Measurements from ENCODE around the gene PRXL2B.

The PRXL2B gene

DNA sequence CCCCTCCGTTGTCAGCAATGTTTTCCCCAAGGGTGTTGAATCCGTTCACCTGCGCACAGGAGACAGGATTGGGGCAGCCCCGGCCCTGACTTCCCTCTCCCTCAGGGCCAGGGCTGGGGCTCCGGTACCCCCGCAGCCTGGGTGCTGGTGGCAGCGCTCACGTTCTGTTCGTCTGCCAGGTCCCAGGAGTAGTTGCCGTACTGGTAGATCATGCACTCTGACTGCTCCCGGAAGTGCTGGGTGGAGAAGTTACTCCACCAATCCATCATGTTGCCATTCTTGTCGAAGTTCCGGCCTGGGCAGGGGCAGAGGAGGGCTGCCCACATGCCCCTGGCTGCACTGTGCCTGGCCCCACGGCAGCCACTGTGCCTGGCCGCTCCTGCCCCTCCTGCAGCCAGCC, 6.1 kb downstream of the PRXL2B start:
- H3K9ac ChIP-seq (ENCODE audit: low read depth, low read length): no peak overlapping the region
- no peaks in the 10 kb centered on the region for H3K9me3 ChIP-seq (ENCODE audit: insufficient read depth, low read depth, low read length)
- H3K36me3 ChIP-seq (ENCODE audit: insufficient read depth, low read depth, low read length): no peaks in the 10 kb centered on the region
- H3K27me3 ChIP-seq (ENCODE audit: insufficient read depth, low read length): no peaks in the 10 kb centered on the region
- H3K4me3 ChIP-seq (ENCODE audit: low read length): no peak overlapping the region
- H3K4me1 ChIP-seq (ENCODE audit: insufficient read depth, low read length): no peaks in the 10 kb centered on the region
- no peak overlapping the region for H3K27ac ChIP-seq (ENCODE audit: low read length)

DNA sequence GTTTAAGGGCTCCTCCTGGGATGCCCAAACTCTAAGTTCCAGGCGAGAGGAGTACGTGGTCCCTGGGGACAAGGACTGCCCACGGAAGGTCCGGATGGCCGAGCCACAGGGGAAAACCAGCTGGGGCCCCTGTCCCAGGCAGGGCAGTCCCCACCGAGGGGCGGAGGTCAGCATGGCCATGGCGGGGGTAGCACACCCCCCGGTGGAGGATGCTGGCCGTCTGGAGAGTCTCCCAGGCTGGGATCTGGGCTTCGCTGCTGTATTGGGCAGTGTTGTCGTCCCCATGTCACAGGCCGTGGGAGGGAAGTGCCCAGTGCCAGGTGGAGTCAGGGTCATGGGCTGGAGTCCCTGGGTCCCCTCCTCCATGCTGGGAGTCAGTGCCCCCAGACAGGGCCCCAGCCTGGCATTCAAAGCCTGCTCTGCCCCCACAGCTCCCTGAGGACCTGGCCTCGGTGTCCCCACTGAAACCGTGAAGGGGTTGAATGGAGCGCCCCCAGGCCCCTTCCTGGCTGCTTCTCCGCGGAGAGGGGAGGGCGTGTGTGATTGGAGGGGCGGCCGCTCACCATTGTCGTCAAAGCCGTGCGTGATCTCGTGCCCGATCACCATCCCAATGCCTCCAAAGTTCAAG, 6.8 kb downstream of the PRXL2B start:
- H3K36me3 ChIP-seq (ENCODE audit: insufficient read depth, low read depth, low read length): no peaks in the 10 kb centered on the region
- no peaks in the 10 kb centered on the region for H3K27me3 ChIP-seq (ENCODE audit: insufficient read depth, low read length)
- H3K9me3 ChIP-seq (ENCODE audit: insufficient read depth, low read depth, low read length): no peaks in the 10 kb centered on the region
- no peaks in the 10 kb centered on the region for H3K4me1 ChIP-seq (ENCODE audit: insufficient read depth, low read length)
- H3K27ac ChIP-seq (ENCODE audit: low read length): no peak overlapping the region
- no peak overlapping the region for H3K9ac ChIP-seq (ENCODE audit: low read depth, low read length)
- H3K4me3 ChIP-seq (ENCODE audit: low read length): no peak overlapping the region

DNA sequence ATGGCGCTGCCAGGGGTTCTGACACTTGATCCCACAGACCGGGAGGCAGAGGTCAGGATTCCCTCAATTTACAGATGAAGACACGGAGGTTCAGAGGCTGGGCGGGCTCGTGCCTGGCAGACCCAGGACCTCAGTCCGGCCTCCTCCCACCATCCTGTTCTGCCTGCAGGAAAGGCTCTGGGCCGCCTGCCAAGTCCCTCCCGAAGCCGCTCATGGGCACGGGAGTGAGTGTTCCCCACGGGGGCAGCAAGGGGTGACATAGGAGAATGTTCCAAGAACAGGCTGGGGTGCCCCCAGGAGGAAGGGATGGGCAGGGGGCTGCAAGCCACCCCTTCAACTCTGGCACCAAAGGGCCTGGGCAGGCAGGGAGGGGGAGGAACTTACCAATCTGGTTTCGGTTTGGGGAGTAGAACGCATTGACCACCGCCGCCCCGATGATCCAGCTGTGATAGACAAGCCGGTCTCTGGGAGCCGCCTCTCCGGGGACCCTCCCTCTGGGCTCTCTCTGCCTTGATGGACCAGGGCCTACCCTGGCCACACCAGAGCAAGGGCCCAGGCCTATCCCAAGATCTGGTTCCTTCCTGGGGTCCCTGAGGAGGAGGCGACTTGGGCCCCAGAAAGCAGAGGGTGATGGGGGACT, 7.5 kb downstream of the PRXL2B start:
- no peak overlapping the region for H3K27ac ChIP-seq (ENCODE audit: low read length)
- H3K4me1 ChIP-seq (ENCODE audit: insufficient read depth, low read length): no peaks in the 10 kb centered on the region
- no peaks in the 10 kb centered on the region for H3K27me3 ChIP-seq (ENCODE audit: insufficient read depth, low read length)
- H3K36me3 ChIP-seq (ENCODE audit: insufficient read depth, low read depth, low read length): no peaks in the 10 kb centered on the region
- H3K9ac ChIP-seq (ENCODE audit: low read depth, low read length): no peak overlapping the region
- no peak overlapping the region for H3K4me3 ChIP-seq (ENCODE audit: low read length)
- no peaks in the 10 kb centered on the region for H3K9me3 ChIP-seq (ENCODE audit: insufficient read depth, low read depth, low read length)

DNA sequence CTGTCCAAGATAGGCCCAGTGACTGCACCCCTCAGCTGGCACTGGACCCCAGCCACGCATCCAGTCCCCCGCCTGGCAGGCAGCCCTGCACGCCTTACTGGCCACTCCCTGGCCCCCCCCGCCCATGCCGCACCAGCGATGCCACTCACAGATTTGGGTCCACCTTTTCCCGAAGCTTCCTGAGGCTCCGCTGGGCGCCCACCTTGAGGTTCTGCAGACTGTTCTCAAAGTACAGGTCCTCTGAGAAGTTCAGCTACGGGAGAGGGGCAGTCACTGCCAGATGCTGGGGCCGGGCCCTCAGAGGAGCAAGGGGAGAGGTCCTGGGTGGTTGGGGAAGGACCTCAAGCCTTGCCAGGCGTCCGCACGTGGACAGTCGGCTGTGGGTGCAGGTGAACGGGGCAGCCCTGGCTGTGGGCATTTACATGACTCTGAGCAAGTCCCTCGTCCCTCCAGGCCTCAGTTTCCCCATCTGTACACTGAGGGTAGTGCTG, 8.1 kb downstream of the PRXL2B start:
- no peaks in the 10 kb centered on the region for H3K9me3 ChIP-seq (ENCODE audit: insufficient read depth, low read depth, low read length)
- no peak overlapping the region for H3K27ac ChIP-seq (ENCODE audit: low read length)
- no peaks in the 10 kb centered on the region for H3K36me3 ChIP-seq (ENCODE audit: insufficient read depth, low read depth, low read length)
- no peaks in the 10 kb centered on the region for H3K4me1 ChIP-seq (ENCODE audit: insufficient read depth, low read length)
- no peak overlapping the region for H3K4me3 ChIP-seq (ENCODE audit: low read length)
- no peak overlapping the region for H3K9ac ChIP-seq (ENCODE audit: low read depth, low read length)
- H3K27me3 ChIP-seq (ENCODE audit: insufficient read depth, low read length): no peaks in the 10 kb centered on the region

DNA sequence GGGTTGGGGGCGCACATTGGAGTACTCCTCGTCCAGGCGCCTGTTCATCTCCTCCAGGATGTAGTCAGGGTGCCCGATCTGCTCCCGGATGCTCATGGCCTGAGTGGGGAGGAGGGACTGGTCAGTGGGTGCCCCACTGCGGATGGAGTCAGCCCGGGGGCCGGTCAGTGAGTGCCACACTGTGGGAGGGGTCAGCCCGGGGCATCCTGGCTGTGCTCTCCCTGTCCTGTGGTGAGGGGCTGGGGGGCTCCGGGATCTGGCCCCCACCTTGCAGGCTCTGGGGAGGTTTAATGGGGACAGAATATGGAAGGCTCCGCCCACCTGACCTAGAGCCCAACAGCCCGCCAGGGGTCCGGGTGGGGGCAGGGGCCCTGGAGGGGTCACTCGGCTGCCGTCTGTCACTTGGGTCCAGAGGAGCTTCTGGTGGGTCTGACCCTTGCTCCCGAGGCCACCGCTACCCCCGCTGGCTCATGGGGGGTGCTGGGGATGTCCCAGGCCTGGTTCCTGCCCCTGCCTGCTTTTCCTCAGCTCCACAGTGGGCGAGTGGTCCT, 8.8 kb downstream of the PRXL2B start:
- no peak overlapping the region for H3K9ac ChIP-seq (ENCODE audit: low read depth, low read length)
- no peaks in the 10 kb centered on the region for H3K36me3 ChIP-seq (ENCODE audit: insufficient read depth, low read depth, low read length)
- no peak overlapping the region for H3K27ac ChIP-seq (ENCODE audit: low read length)
- no peaks in the 10 kb centered on the region for H3K9me3 ChIP-seq (ENCODE audit: insufficient read depth, low read depth, low read length)
- H3K4me1 ChIP-seq (ENCODE audit: insufficient read depth, low read length): no peaks in the 10 kb centered on the region
- no peaks in the 10 kb centered on the region for H3K27me3 ChIP-seq (ENCODE audit: insufficient read depth, low read length)
- no peak overlapping the region for H3K4me3 ChIP-seq (ENCODE audit: low read length)

DNA sequence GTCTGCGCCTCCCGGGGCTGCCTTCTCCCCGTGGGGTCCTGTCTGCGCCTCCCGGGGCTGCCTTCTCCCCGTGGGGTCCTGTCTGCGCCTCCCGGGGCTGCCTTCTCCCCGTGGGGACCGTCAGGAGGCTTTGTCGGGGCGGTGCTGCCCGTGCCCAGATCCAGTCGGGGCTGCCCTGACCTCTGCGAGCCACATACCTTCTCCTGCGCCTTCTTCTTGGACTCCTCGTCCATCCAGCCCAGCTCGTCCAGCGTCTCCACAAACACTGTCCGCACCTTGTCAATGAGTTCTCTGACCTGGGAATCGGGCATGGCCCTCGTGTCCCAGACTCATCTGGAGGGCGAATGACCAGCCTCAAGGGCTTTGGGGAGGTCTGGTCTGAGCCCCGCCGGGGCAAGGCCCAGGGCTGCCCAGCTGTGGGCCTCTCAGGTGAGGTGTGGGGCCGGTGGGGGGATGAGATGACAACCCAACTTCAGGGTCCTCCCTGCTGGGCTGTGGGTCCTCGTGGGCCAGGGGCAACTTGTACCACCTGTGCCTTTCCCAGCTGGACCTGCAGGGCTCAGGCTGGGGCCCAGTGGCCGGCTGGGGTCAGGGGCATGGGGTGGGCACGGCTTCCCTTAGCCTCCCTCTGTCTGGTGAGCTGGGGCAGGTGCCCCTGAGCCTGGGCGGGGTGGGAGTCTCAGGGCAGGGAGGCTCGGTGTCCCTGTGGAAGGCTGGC, 9.4 kb downstream of the PRXL2B start:
- H3K27ac ChIP-seq (ENCODE audit: low read length): no peak overlapping the region
- no peak overlapping the region for H3K9ac ChIP-seq (ENCODE audit: low read depth, low read length)
- no peaks in the 10 kb centered on the region for H3K27me3 ChIP-seq (ENCODE audit: insufficient read depth, low read length)
- H3K36me3 ChIP-seq (ENCODE audit: insufficient read depth, low read depth, low read length): no peaks in the 10 kb centered on the region
- H3K4me1 ChIP-seq (ENCODE audit: insufficient read depth, low read length): no peaks in the 10 kb centered on the region
- H3K9me3 ChIP-seq (ENCODE audit: insufficient read depth, low read depth, low read length): no peaks in the 10 kb centered on the region
- no peak overlapping the region for H3K4me3 ChIP-seq (ENCODE audit: low read length)

DNA sequence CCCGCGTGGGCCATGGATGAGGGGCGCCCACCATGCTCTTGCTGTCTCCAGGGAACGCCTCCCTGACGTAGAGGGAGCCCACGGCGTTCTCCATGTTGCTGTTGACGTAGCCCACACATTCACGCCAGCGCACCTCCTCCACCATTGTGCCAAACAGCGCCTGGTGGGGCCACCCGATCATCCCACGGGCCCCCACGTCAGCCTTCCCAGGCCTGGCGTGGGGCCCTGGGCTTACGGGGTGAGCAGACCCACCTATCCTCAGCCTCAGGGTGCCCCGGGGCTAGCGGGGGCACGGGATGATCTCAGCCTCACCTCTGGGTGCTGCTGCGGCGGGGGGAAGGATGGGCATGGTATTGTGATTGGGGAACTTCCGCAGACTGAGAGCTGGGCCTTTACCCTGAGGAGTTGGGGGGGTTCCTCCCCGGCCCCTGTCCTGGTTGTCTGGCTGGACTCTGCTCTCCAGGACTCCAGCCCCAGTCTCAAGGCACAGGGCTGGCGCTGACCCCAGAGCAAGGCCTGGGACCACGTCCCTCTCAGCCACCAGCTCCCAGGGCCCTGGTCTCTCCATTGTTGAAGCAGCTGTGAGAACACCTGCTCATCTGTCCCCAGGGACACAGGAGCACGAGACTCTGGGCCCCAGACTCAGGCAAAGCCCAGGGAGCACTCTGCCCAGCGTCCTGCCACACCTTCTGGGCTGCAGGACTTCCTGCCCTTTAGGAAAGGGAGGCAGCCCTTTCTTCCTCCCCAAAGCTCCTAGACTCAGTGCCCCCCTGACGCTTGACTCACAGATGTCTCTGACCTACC, 10.2 kb downstream of the PRXL2B start:
- no peaks in the 10 kb centered on the region for H3K27me3 ChIP-seq (ENCODE audit: insufficient read depth, low read length)
- no peaks in the 10 kb centered on the region for H3K36me3 ChIP-seq (ENCODE audit: insufficient read depth, low read depth, low read length)
- no peak overlapping the region for H3K9ac ChIP-seq (ENCODE audit: low read depth, low read length)
- H3K27ac ChIP-seq (ENCODE audit: low read length): no peak overlapping the region
- H3K4me1 ChIP-seq (ENCODE audit: insufficient read depth, low read length): no peaks in the 10 kb centered on the region
- no peaks in the 10 kb centered on the region for H3K9me3 ChIP-seq (ENCODE audit: insufficient read depth, low read depth, low read length)
- H3K4me3 ChIP-seq (ENCODE audit: low read length): no peak overlapping the region

DNA sequence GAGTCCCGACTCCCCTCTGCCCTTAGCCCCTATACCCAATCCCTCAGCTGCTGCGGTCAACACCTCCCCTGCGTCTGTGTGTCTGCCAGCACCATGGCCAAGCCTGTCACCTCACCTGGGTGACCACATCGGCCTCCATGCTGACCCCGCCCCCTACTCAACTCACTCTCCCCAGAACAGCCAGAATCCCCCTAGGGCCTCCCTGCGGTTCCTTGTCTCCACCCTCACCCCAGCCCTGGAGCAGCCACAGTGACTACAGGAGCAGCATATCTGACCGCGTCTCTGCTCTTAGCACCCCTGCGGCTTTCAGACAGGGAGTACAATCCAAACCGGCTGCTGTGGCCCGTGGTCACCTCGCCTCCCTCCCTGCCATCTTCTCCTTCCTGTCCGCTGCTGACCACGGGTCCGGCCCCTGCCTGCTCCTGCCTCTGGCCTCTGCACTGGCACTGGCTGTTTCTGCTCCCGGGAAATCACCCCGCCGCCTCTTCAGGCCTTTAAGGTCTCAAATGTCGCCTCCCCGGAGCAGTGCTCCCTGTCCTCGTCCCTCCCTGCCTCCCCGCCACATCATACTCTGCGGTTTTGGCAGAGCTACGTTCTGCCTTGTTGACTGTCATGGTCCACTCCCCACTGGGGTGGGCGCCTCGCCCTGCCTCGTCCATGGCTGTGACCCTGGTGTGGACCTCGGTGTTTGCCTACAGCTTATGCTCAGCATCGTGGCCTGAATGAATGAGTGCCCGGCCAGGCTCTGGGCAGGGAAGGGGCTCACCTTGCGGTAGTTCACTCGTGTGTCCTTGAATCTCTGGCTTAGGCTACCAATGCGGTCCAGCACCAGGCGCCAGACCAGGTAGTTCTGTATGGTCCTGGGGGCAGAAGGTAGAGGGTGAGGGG, 11.1 kb downstream of the PRXL2B start:
- Histone ChIP-seq H3K9ac (ENCODE audit: low read depth, low read length) (no peak overlapping the region), H3K4me3 (ENCODE audit: low read length) (no peak overlapping the region), H3K27ac (ENCODE audit: low read length) (no peak overlapping the region), H3K9me3 (ENCODE audit: insufficient read depth, low read depth, low read length) (no peaks in the 10 kb centered on the region), H3K27me3 (ENCODE audit: insufficient read depth, low read length) (no peaks in the 10 kb centered on the region), H3K4me1 (ENCODE audit: insufficient read depth, low read length) (no peaks in the 10 kb centered on the region), H3K36me3 (ENCODE audit: insufficient read depth, low read depth, low read length) (no peaks in the 10 kb centered on the region)

DNA sequence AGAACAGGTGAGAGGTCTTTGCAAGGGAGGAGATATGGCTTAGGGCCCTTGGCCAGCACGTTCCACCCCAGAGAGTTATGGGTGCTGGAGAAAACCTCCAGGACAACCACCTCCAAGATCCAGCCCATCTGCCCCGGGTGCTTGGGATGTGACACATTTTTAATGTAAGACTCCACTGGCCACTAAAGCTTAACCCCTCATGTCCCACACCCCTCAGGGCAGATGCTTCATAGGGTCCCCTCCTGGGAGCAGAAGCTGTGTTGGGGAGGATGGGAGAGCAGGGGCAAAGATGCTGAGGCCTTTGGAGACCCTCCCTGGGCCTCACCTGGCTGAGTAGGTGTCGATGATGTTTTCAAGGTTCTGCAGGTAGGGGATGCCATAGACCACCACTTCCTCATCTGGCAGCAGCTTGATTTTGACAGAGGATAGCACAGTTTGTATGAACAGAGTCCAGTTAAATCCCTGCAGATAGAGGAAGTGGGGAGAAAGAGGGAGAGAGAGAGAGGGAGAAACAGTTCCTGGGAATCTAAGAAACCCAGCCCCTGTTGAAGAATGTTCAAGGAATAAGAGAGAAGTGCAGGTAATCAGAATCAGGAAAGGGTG, 11.9 kb downstream of the PRXL2B start:
- H3K4me3 ChIP-seq (ENCODE audit: low read length): no peak overlapping the region
- H3K27ac ChIP-seq (ENCODE audit: low read length): no peak overlapping the region
- no peaks in the 10 kb centered on the region for H3K9me3 ChIP-seq (ENCODE audit: insufficient read depth, low read depth, low read length)
- no peaks in the 10 kb centered on the region for H3K4me1 ChIP-seq (ENCODE audit: insufficient read depth, low read length)
- no peak overlapping the region for H3K9ac ChIP-seq (ENCODE audit: low read depth, low read length)
- H3K27me3 ChIP-seq (ENCODE audit: insufficient read depth, low read length): no peaks in the 10 kb centered on the region
- H3K36me3 ChIP-seq (ENCODE audit: insufficient read depth, low read depth, low read length): no peaks in the 10 kb centered on the region

DNA sequence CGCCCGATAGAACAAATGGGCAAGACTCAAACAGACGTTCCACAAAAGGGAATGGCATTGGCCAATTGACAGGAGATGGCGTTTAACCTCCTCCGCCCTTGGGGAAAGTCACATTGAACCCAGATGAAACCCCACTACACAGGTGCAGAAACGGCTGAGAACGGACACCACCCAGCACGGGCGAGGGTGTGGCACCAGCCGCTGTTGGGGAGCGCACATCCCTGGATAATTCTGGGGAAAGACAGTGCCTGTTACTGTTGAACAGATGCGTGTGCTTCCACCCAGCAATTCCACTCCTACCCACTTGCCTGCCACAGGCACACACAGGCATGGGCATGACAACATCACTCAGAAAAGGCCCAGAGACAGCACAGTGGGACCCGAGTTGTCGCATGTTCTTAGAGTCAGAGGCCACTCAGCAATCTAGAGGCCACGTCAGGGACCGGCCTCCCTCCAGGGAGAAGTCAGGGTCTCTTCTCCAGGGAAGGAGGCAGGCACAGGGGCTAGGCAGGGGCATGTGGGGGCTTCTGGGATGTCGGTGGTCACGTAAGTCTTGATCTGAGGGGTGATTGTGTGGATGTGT, 15.2 kb downstream of the PRXL2B start:
- no peak overlapping the region for H3K9ac ChIP-seq (ENCODE audit: low read depth, low read length)
- no peak overlapping the region for H3K27ac ChIP-seq (ENCODE audit: low read length)
- H3K4me3 ChIP-seq (ENCODE audit: low read length): no peak overlapping the region
- H3K27me3 ChIP-seq (ENCODE audit: insufficient read depth, low read length): no peaks in the 10 kb centered on the region
- H3K4me1 ChIP-seq (ENCODE audit: insufficient read depth, low read length): no peaks in the 10 kb centered on the region
- no peaks in the 10 kb centered on the region for H3K36me3 ChIP-seq (ENCODE audit: insufficient read depth, low read depth, low read length)
- H3K9me3 ChIP-seq (ENCODE audit: insufficient read depth, low read depth, low read length): no peaks in the 10 kb centered on the region
